NCI-H2081 (cell line): ENCODE data around the gene GRM7.

Source experiments
- DNase-seq, 2 experiments: peaks; one replicate each; lab custom pipeline; 2025; lab: John Stamatoyannopoulos, UW

Gene GRM7

DNA sequence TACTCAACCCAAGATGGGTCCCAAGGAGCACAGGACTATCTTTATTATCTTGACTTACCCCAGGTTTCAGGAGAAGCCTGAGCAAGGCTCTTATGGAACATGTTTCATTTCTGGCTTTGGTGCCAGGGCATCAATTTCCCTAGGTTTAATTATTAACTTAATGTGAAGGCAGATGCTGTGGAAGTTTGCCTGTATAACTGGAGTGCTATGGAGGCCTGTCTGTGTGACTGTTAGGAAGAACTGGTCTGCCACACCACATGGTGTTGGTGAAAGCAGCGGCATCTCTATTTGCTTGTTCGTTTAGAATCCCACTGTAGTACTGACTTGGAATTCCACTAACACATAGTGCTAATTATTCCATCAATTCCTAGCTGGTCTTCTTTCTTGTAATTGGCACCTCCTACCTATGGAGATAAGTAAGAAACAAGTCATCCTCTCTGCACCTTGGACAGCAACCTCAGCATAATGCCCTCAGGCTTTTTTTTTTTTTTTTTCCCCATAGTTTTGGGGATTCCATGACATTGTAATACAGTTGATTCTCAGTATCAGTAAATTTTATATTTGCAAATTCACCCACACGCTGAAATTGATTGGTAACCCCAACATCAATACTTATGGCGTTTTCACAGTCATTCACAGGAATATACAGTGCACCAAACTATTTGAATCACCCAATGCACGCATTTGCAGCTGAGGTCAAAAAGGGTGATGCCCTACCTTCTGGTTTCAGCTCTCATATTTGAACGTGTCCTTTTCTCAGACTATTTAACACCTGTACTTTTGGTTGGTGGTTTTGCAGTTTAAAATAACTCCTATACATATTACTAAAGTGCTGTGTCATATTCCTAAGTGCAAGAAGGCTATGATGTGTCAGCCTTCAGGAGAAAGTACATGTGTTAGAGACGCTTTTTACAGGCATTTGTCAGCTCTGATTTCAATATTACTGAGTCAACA is 867.9 kb downstream of the GRM7 start:
- DNase-seq: no peak

DNA sequence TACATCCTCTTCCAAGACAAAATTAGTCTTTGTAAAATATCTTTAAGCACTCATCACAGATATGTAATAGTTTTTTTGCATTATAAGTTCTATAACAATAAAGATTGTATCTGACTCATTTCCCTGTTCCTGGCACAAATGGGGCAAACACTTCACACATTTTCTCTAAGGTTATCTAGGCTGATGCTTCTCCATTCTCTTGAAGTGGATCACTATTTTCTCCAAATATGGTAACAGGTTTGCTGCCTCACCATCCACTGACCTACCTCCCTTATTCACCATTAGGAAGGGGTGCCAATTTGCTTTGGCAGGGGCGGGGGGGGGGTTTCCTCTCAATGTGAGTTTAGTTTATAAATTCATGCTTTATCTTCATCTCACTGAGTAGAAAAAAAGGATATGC is 873.0 kb downstream of the GRM7 start:
- DNase-seq: no peak

DNA sequence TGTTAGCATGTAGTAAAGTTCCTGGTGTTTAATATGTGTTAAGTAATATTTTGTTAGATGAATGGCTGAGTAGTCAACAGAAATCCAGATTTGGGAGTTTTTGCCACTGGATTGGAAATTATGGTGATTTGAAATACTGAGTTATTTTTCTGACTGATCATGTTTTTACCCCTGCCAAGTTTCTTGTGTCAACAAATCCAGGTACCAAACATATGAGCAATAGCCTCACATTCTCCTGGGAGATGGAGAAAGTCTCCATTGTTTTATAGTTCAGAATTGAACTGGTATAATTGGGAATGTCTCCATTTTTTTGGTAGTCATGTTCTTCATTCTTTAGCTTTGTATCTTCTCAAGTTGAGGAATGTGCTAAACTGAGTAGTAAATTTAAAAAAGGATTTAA is 873.5 kb downstream of the GRM7 start:
- DNase-seq: no peak

DNA sequence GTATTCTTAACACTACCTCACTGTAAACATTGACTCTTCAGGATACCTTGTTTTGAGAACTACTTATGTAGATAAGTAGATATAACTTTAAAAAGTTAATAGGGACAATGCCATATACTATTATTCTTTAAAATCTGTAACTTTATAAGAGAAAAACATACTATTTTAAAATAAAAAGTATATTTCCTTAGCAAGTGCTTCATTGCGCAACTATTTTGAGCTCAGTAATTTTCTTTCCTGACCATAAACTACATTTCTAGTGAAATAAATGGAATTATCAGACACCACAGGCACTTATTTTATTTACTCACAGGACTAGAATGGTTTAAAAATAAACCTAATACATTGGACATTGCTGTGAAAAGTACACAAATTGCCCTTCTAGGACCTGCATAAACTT is 876.3 kb downstream of the GRM7 start:
- no peak for DNase-seq

DNA sequence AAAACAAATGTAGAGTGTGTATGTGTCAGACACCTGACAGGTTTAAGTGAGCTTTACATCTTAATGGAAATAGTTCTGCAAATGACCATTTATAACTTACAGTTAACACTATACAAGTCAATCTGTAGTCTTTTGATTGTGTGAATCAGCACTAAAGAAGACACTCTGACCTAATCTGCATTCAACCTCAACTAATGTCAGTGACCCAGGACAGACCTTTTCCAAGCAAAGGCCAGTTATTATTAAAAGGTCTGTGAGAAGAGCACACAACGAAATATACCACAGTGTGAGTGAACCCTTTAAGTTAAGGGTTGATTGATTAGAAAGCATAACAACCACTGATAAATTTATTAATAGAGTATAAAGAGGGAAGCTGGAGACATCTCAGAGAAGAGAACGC is 878.8 kb downstream of the GRM7 start:
- DNase-seq: no peak

DNA sequence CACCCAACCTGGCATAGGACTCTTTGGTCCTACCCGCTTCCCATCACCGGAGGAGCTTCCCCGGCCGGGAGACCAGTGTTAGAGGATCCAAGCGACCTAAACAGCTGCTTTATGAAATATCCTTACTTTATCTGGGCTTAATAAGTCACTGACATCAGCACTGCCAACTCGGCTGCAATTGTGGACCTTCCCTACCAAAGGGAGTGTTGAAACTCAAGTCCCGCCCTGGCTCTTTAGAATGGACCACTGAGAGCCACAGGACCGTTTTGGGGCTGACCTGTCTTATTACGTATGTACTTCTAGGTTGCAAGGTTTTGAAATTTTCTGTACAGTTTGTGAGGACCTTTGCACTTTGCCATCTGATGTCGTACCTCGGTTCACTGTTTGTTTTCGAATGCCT is 879.5 kb downstream of the GRM7 start:
- no peak for DNase-seq

DNA sequence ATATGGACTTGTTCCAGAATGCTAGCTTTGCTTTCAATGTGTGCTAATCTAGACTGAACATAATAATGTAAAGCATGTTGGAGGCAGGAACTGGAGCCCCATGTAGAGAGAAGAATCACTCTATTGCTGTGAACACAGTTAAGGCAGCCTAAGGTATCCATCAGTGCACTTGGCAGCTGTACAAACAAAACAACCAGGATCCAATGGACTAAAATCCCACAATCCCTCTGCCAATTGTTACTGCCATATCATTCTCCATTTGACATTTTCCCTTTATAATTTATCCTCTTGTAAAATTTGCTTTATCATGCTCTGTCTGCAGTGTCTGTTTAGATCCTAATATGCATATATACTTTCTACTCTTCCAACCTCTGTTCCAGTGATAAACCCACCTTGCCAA is 883.9 kb downstream of the GRM7 start:
- DNase-seq: peak; percentile 26 to 55

DNA sequence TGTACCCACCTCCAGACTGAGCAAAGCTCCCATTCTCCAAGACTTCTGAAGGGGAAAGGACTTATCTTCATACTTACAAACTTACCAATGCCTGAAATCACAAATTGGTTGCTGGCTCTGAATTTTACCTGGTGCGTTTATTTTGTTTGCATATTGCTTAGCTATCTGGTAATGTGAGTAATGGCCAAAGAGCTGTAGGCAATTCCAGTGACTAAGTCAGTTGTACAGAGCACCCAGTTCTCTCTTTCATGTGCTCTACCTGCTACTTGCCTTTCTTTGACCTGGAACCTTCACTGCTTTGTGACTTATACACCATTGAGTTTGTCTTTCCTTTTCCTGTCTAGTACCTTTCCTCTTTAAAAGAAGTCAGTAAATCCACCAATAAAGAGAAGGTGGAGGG is 884.8 kb downstream of the GRM7 start:
- DNase-seq: no peak

DNA sequence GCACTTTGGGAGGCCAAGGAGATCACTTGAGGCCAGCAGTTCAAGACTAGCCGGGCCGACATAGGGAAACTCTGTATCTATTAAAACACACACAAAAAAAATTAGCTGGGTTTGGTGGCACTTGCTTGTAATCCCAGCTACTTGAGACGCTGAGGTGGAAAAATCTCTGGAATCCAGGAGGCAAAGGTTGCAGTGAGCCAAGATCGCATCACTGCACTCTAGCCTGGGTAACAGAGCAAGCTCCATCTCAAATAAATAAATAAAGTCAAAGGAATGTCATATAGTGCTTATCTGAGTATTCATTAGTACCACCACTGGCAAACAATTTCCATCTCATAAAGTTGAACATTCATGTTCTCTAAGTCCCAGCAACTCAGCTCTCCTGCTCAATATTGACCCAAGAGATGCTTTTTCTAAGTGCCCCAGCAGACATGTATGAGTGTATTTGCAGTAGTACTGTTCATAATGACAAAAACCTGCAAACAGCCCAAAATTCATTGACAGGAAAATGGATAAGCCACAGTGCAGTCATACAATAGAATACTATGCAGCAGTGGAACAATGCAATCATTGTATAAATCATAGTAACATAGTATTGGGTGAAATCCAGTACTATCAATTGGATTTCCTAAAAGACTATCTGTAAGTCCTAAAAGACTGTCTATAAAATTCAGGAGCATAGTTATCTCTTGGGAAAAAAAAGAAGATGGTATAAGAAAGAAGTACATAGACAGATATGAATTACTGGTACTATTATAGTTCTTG is 889.2 kb downstream of the GRM7 start:
- no peak for DNase-seq

DNA sequence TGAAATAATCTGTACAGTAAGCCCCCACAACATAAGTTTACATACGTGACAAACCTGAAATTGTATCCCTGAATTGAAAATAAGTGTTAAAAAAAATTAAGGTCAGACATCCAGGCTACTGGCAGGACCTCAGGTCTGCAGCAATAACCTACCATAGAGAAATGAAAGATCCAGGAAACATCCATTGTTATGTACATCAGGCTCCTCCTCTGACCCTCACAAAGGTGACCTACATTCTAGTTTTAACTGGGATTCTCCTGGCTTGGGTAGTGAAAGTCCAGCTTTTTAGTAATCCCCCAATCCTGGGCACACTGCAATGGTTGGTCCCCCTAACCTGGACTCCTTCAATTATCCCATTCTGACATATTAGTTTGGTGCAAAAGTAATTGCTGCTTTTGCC is 891.1 kb downstream of the GRM7 start:
- no peak for DNase-seq

DNA sequence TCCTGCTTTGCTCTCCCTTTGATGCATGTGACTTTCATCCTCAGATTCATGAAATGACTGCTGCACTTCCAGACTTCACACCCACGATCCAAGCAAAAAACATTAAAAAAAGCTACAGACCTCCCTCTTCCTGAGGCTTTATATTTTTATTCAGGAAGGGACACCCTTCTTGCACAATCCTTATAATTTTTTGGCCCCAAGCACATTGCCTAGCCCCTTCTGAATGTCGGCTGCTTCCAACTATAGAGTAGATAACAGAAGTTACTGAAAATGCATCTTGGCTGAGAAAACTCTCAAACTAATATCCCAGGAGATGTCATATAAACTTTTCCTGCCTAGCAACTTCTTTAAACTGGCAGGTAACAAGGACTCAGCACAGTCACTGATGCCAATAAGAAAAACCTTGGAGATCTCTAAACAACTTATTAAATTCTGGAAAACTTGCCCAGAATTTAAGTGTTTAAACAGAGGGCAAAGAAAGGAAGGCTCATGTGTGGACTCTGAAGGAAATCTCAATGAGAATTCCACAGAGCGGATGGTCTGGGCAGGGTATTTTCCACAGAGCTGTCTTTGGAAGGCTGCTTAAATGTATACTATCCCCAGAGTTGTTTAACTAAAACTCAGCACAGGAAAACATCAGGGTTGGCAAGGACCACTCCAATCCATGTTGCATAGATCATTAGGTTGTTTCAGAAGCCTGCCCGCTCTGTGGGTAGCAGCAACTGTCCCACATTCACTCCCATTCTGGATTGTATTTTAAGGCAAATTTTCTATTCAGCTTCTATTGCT is 893.9 kb downstream of the GRM7 start:
- DNase-seq: no peak

DNA sequence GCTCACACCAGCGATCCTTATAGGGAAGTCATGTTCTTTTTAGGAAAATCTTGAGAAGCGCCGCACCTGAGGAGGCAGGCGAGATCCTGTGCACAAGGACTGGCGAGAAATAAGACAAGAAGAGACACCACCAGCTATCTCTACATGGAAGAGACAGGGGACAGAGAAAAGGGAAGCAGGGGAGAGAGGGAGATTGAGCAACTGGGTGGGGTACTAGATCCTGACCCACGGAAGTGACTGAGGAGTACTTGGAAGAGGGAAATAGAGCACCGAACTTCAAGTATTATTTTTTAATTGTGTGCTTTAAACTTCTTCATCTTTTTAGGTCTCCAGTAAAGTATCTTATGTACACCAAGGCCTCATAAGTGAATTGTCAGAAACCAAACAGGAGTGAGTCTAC is 898.7 kb downstream of the GRM7 start:
- no peak for DNase-seq

DNA sequence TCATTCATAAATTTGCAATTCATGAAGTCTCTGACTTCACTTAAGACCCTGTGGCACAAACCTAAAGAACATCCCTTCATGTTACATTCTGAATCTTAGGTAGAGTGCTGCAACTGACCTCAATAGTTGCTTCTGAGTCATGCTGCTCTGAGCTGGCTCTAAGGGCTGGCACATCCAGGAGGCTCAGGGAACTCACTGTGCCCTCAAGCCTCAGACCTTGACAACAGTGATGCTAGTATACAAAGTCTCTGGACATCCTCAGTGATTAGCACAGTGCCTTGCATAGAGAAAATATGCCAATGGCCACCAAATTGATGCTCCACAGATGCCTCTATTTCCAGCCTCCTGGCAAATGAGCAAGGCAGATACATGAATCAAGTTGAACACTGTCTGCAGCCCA is 899.8 kb downstream of the GRM7 start:
- DNase-seq: no peak

DNA sequence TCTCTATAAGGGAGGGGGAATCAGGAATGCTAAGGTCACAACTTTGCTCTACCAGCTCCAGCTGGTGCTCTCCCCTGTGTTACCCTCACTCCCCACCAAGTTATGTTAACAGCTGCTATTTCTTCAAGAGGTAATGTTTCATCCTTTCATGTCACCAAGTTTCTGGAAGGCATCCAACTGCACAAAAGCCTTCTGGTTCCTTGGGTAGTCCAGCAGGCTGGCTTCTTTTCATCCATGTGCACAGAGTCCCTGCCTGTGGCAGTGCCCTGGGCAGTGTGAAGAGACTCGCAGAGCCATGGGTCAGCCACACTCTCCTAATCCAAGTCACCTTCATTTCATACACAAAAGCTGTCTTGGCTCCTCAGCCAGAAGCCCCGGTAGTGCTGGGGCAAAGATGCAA is 903.2 kb downstream of the GRM7 start:
- DNase-seq: no peak

DNA sequence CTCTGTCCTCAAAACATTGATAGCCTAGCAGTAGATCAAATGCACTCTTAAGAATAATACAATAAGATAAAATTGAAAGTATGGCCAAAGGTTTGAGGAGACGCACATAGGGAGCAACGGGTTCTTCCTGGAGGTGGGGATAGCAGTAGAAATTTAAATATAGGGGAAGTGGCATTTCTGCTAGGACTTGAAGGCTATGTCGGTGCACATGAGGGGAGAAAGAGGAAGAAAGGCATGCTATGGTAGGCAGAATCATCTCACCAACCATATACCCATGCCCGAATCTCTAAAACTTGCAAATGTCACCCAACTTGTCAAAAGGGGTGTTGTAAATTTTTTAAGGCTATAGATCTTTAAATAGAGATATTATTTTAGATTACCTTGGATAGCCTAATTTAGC is 905.6 kb downstream of the GRM7 start:
- no peak for DNase-seq

DNA sequence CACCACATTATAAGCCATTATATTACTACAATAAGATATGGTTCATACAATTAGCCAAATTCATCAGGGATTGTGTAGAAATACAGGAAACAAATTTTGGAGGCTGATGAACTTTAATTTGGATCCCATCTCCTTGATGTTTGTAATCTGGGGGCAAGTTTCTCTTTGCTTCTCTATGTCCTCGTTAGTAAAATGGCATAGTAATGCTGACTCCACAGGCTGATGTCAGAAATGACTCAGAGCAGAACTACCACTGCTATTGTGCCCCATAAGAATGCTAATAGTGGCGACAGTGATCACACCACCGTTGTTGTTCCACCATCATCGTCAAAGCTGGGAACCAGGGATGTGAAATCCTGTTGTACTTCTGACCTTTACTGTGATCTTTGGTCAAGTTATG is 918.4 kb downstream of the GRM7 start:
- DNase-seq: no peak

DNA sequence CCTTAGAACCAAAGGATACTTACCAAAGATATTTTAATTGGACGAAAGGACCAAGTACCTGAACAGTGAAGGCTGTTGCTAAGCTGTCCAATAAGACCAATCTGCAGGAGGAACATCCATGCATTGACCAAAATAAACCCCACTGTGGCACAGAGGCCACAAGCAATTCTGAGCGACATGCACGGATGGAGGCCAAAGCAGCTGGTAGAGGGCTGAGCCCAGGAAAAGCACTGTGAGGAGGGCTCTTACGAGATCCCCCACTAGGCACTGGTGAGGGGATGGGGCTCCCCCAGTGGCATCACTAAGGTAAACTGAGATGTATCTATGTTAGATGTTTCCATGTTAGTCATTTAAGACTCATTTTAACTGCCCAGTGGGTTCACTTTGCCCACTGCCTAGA is 920.5 kb downstream of the GRM7 start:
- no peak for DNase-seq

DNA sequence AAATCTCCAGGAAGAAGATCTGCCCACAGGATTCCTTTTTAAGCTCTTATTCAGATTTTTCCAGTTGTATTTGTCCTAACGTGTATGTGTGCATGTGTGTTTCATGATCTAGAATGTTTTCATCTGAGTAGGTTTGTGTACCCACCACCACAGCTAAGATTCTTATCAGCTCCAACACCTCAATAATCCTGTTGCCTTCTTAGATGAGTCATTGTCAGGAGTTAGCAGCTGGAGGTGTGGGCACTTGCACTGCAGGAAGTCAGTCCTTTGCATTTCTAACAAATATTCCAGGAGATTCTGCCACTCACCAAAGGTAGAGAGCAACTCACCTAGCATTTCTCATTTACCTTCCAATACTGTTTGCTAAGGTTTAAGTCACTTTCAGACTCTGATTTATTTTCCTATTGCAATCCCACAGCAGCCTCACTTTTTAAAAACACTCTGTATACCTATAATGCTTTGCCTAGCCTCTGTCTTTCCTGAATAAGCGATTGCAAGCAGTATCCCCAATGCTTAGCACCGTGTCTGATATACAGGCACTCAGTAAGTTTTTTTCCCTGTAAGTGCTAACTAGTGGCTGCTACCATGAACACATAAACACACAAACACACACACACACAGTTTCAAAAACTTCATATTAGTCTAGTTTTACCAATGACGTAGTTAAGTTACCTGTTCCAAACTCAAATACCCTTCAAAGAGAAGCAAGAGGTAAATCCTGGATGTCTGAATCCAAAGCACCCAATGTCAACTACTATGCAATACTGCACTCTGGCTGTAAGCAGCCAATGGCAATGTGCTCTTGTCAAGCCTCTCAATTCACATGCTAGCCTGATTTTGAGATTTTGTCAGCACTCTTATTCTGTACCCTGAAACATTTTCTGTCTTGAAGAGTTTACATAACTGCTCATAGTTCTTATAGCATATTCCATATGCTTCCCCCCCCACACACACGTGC is 927.2 kb downstream of the GRM7 start:
- DNase-seq: no peak

DNA sequence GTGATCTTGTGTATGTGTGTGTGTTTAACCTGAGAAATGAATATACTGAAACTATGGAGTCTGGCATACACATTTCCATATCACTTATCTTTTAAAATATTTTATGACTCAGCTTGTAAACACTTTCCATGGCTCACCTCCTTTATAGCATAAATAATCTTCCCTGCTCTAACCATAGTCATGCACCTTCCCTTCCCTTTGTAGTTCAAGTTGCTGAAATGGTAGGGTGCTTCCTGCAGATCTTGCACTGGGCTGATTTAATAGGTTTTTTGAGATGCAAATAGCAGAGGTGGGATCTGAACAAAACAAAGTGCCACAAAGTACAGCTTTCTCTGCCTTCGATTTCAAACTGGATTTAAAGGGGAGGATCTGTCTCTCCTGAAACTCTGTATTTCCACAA is 928.0 kb downstream of the GRM7 start:
- DNase-seq: no peak

DNA sequence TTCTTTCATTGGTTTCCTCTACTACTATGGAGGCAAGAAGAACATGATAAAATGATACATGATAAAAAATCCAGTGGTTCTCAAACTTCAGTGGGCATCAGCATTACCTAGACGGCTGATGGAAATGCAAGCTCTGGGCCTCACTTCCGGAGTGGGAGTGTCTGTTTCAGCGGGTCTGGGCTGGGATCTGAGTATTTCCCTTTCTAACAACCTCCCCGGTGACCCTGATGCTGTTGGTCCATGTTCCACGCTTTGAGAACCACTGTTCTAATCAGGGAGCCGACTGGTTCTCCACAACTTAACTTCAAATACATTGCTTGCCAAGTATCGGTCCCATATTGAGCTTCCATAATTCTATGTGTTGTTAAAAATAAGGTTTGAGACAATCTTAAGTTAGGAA is 928.4 kb downstream of the GRM7 start:
- no peak for DNase-seq

DNA sequence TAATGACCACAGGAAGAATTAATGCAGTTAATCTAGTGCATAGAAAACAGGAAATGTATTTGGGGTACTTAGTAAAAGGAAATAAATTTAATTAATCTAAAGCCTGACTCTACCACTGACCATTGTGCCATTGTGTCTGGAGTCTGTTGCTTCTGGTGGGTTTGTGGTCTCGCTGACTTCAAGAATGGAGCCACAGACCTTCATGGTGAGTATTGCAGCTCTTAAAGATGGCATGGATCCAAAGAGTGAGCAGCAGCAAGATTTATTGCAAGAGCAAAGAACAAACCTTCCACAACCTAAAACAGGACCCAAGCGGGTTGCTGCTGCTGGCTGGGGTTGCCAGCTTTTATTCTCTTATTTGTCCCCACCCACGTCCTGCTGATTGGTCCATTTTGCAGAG is 929.2 kb downstream of the GRM7 start:
- DNase-seq: no peak
